ENCODE measurements around the gene FBXL14. TPM values are rescaled to one million over a fixed set of nuclear protein-coding genes. Genes with fewer than 3 reads are reported as not detected.
A peak's percentile ranks its signal among the peaks of the same experiment; 100 is the strongest.

FBXL14 gene, protein sequence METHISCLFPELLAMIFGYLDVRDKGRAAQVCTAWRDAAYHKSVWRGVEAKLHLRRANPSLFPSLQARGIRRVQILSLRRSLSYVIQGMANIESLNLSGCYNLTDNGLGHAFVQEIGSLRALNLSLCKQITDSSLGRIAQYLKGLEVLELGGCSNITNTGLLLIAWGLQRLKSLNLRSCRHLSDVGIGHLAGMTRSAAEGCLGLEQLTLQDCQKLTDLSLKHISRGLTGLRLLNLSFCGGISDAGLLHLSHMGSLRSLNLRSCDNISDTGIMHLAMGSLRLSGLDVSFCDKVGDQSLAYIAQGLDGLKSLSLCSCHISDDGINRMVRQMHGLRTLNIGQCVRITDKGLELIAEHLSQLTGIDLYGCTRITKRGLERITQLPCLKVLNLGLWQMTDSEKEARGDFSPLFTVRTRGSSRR
- 23.3 TPM for total RNA-seq

GRCh38 chr12:1594261-1595025 lies at the start of gene FBXL14:
Gene FBXL14 (minus strand): TSS chr12:1594581. CDS start chr12:1594066, 515 bp downstream.
- DNase-seq (ENCODE audit: low spot score) = peak; percentile 93

DNA sequence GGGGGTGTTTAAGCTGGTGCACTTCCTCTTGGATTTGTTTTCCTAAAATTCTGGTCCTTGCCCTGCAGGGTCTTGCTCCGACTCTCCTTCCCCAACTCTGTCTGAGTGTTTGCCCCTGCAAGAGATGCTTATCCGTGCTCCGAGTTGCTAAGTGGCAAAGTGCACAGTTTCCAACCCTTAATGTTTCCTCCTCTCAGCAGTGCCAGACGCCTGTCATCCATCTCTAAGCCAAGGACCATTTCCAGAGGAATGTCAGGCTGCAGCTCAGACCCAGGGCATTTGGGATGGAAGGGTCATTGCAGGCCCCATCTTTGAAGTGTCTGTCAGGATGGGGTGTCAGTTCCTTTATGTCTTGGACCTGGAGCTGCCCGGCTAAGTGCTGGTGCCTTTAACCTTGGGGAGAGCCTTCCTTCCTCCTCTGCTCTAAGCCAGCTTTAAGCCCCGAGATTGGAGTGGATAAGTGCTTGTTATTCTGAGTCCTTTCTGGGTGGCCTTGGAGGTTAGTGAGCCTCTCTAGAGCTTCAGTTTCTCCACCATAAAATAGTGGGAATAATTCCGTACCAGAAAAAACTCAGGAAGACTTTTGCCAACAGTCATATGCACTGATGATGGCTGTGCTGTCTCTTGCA lies 49.6 kb upstream of the FBXL14 start:
- DNase-seq (ENCODE audit: low spot score) = no peak

GRCh38 chr12:1643043-1643442 lies 48.7 kb upstream of the FBXL14 start:
- DNase-seq (ENCODE audit: low spot score) = no peak

GRCh38 chr12:1642513-1642912 lies 48.1 kb upstream of the FBXL14 start:
- no peak for DNase-seq (ENCODE audit: low spot score)

GRCh38 chr12:1640328-1641234 lies 46.2 kb upstream of the FBXL14 start:
- DNase-seq (ENCODE audit: low spot score) = no peak

- no peak for DNase-seq (ENCODE audit: low spot score)
Observed at GRCh38 chr12:1639538-1639937, 45.2 kb upstream of the FBXL14 start.

GRCh38 chr12:1638203-1638602 lies 43.8 kb upstream of the FBXL14 start:
- no peak for DNase-seq (ENCODE audit: low spot score)

DNA sequence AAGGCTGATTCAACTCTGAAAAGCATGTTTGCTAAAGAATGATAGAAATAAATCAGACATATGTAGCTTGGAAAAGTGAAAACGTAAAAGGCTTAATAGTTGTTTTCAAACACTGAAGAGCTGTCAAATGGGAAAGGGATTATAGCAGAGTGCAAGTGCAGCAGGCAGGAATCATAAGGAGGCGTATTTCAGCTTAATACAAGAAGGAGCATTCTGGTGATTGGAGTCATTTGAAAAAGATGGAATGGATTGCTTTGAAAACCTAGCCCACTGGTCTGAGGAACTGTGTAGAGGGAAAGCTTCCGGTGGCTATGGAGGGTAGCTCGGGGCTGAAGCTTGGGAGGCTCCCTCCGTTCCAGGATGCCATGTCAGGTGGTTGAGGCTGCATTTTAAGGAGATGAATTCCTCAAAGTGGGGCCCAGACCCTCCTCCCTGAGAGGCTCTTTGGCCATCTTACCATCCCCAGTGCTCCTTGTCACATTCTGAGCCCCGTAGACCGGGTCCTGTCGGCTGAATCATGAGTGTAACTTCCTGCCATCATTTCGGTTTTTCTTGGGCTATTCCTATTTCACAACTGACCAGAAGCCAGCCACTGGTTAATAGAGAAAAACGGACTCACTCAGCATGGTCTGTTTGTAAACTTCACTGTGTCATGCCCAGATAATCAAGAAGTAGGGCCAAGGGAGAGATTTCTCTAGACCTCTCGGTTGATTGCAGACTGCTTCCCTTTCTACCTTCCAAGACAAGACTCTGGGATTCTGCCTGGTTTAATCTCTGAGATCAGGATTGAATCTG lies 41.1 kb upstream of the FBXL14 start:
- DNase-seq (ENCODE audit: low spot score) = no peak

DNA sequence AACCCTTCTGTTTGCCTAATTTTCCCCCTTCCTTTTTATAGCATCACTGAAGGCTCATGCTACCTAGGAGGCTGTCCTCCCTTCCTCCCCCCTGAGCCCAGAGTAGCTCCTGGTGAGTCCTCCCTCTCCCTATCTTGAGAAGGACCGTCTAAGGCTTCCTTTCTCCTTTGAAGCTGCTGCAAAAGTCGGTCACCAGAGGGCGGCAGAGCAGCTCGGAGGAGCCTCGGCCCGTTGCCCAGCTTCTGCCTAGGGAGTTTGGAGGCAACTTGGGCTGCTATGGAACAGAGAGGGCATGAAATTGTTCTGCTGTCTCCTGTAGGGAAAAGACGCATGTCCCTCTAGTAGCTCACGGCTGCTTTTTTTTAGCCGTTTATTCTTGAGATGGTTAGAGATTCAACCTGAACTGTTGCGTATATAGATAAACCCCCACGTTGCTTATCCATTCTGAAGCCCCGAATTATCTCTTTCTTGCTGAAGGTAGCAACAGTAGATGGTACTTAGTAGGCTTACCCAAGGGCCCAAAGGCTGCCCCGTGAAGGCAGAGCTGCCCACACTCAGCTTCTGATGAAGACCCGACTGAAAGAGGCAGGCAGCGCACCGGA lies 40.3 kb upstream of the FBXL14 start:
- DNase-seq (ENCODE audit: low spot score) = peak; percentile 73

- no peak for DNase-seq (ENCODE audit: low spot score)
Observed at GRCh38 chr12:1634149-1634548, 39.8 kb upstream of the FBXL14 start.

DNA sequence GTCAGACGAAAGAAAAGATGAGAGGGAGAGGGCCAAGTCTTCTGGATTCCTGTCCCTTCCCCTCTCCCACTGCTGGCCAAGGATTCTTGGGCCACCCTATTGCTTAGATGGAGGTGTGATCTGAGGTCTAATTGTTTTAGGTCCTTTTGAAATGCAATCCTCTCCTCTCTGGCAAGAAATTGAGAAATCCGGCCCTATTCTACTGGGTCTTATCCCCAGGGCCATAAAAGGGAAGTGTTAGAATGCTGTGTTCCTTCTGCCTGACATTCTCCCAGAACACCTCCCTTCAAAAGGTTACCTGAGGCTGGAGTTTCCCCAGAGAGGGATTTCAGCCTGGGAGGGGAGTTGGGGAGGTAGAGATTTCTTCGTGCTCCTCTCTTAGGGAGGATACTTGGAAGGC lies 39.1 kb upstream of the FBXL14 start:
- no peak for DNase-seq (ENCODE audit: low spot score)

GRCh38 chr12:1632702-1633101 lies 38.3 kb upstream of the FBXL14 start:
- no peak for DNase-seq (ENCODE audit: low spot score)

DNA sequence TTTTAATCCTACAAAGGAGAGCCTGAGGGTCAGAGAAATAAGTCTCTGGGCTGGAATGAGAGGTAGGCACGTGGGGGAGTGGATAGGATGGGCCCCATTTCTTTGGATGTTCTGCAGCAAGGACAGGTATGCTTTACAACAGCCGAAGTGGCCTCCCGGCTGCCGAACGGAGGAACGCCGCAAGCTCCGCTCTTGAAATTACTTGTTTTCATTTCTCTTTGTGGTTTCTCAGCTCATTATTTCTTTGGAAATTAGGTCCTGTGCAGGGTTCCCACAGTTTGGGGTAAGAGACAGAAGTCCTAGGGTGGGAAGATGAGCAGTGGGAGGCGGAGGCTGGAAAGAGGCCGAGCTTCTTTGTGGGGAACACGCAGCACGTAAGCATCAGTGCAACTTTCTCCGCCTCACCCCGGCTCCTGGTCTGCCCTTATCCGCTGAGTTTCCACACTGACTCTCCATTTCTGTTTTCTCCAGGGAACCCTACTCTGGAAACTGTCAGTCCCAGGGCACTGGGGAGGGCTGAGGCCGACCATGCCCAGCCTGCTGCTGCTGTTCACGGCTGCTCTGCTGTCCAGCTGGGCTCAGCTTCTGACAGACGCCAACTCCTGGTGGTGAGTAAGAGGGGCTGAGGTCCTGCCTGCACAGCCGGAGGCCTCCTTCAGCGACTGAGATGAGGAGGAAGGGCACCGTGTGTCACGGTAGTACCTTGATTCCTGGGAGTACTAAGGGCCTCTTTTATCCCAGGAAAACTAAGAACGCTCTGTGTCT lies 36.6 kb upstream of the FBXL14 start:
- DNase-seq (ENCODE audit: low spot score) = no peak

GRCh38 chr12:1630133-1630826 lies 35.9 kb upstream of the FBXL14 start:
- DNase-seq (ENCODE audit: low spot score) = peak; percentile 38

- no peak for DNase-seq (ENCODE audit: low spot score)
Observed at GRCh38 chr12:1629338-1630132, 35.2 kb upstream of the FBXL14 start.

DNA sequence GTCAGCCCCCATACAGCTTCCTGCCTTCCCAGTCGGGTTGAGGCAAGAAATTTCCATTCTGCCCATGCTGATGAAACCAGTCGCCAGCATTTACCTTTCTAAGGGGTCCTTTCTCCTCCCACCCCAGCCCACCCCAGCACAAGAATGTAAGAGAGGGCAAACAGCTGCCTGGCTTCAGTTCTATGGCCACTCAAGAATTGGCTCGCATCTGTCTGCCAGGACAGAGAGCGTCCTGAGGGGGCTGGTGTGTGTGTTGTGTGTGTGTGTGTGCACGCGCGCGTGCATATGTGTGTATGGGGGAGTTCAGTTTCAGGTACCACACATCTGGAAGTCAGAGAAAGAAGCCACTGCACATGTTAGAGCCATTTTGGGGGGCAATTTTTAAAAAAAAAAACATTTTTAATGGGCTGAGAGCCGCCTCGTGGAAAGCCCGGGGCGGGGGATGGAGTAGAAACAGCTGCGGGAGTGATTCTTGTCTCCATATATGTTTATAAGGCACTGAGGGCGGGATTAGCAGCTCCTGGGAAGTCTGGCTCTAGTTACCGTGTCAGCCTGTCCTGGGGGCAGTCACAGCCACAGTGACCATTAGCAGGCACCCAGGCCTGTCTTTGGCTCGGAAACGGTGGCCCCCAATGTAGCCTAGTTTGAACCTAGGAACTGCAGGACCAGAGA lies 34.4 kb upstream of the FBXL14 start, which contains the start of gene WNT5B:
Gene WNT5B, plus strand, starts transcription at position 566 of the 672 bp plus-strand sequence. CDS start 2,124 bp downstream, outside the sequence.
- DNase-seq (ENCODE audit: low spot score) = no peak

- DNase-seq (ENCODE audit: low spot score) = no peak
Observed at GRCh38 chr12:1622406-1622805, 28.0 kb upstream of the FBXL14 start.
